GM19351 (cell line): ENCODE measurements around the gene HMG20B.
"Not testable (repeated sequence)": the region's sequence is repeated elsewhere in the genome, so short reads cannot be mapped to it uniquely, and the experiment has no call there.

ENCODE experiments used
- ATAC-seq: cut with Tn5 transposase; IDR thresholded peaks from one replicate; pipeline ENCODE4 v1.9.1; 2021; ENCODE audit warnings: mild to moderate bottlenecking, moderate library complexity; ENCODE audit not compliant: unreplicated experiment

HMG20B gene

GRCh38 chr19:3554254-3555083, 18.3 kb upstream of the HMG20B start:
- ATAC-seq = no peak

GRCh38 chr19:3555653-3556422, 16.9 kb upstream of the HMG20B start:
- no peak for ATAC-seq

GRCh38 chr19:3556423-3556977, 16.2 kb upstream of the HMG20B start:
- no peak for ATAC-seq

- peak; percentile 15 for ATAC-seq
These were observed 15.7 kb upstream of the HMG20B start for GRCh38 chr19:3556978-3557460.

GRCh38 chr19:3557461-3558248, 15.1 kb upstream of the HMG20B start, which contains the start of gene MFSD12:
Gene MFSD12, minus strand, starts transcription at chr19:3557586. Its CDS starts 183 bp downstream, at chr19:3557403.
- peak; percentile 79 for ATAC-seq

GRCh38 chr19:3563709-3564524, 8.8 kb upstream of the HMG20B start:
- ATAC-seq = no peak

- ATAC-seq = no peak
These were observed 7.6 kb upstream of the HMG20B start for GRCh38 chr19:3565139-3565538.

- ATAC-seq = not testable (repeated sequence)
These were observed 2.7 kb upstream of the HMG20B start for GRCh38 chr19:3570042-3570441.

GRCh38 chr19:3570606-3571011, 2.1 kb upstream of the HMG20B start:
- no peak for ATAC-seq

GRCh38 chr19:3572132-3572854, 451 bp upstream of the HMG20B start:
- peak; percentile 81 for ATAC-seq

GRCh38 chr19:3573162-3573857, 566 bp downstream of the HMG20B start:
- no peak for ATAC-seq

GRCh38 chr19:3573858-3574637, 1.3 kb downstream of the HMG20B start:
- no peak for ATAC-seq

GRCh38 chr19:3575260-3575741, 2.6 kb downstream of the HMG20B start:
- ATAC-seq = no peak

- ATAC-seq = no peak
These were observed 3.4 kb downstream of the HMG20B start for GRCh38 chr19:3575949-3576673.

- no peak for ATAC-seq
These were observed 4.1 kb downstream of the HMG20B start for GRCh38 chr19:3576696-3577443.

GRCh38 chr19:3577723-3578344, 5.1 kb downstream of the HMG20B start:
- no peak for ATAC-seq
